IMR-90 (cell line): Measurements from ENCODE around the gene UBE2E2.

Experiments
- CEBPB ChIP-seq: IDR thresholded peaks from 2 replicates; pipeline ENCODE4 v1.6.1; 2012; ENCODE audit warnings: low read depth, low read length, improper control_type of control experiment
- FOS ChIP-seq: fragments of 150-350 bp; IDR thresholded peaks from 2 replicates; pipeline ENCODE4 v1.6.1; 2016; ENCODE audit warnings: low read depth, low read length
- MAZ ChIP-seq: IDR thresholded peaks from 2 replicates; pipeline ENCODE4 v1.6.1; 2012; ENCODE audit warnings: low read depth, mild to moderate bottlenecking, low read length, improper control_type of control experiment, moderate library complexity, borderline replicate concordance
- MXI1 ChIP-seq: IDR thresholded peaks from 2 replicates; pipeline ENCODE4 v1.6.1; 2012; ENCODE audit warnings: low read depth, mild to moderate bottlenecking, low read length, moderate library complexity, borderline replicate concordance
- NFE2L2 ChIP-seq: fragments of 150-350 bp; IDR thresholded peaks from 2 replicates; pipeline ENCODE4 v1.6.1; 2016; ENCODE audit warnings: low read depth, mild to moderate bottlenecking, low read length
- POLR2A ChIP-seq: IDR thresholded peaks from 2 replicates; pipeline ENCODE4 v1.6.1; 2012; ENCODE audit warnings: mild to moderate bottlenecking, low read depth, low read length
- RAD21 ChIP-seq: IDR thresholded peaks from 2 replicates; pipeline ENCODE4 v1.6.1; 2012; ENCODE audit warnings: low read length, improper control_type of control experiment
- RFX5 ChIP-seq: IDR thresholded peaks from 2 replicates; pipeline ENCODE4 v1.8.0; 2012; ENCODE audit warnings: low read depth, mild to moderate bottlenecking, low read length, moderate library complexity
- TF ChIP-seq, protein P1 (sequence below): fragments of 150-350 bp; IDR thresholded peaks from 2 replicates; pipeline ENCODE4 v1.6.1; 2017; ENCODE audit warnings: mild to moderate bottlenecking, antibody characterized with exemption, low read length, low read depth
- TF ChIP-seq, protein P2 (sequence below): conservative IDR thresholded peaks from 2 replicates; pipeline ENCODE4 v1.5.1; 2012; ENCODE audit warnings: mild to moderate bottlenecking, low read depth, low read length, improper control_type of control experiment

DNA sequence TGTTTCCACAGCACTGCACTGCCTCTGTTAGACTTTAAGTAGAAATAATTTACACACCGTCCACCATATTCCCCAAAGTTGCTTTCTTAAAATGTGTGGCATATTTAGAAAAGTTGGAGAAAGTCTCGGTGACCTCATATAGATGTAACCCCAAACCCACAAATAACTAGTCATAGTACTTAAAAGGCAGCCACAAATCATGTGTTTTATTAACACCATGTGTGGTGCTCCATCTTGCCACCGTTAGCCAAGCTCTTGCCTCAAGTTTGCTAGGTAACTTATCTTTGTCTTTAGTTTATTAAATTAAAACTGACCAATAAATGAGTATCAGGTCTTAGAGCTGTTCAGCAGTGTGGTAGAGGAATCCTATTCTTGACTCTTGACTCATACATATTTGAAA is 257.9 kb downstream of the UBE2E2 start:
- TF ChIP-seq, protein P1, sequence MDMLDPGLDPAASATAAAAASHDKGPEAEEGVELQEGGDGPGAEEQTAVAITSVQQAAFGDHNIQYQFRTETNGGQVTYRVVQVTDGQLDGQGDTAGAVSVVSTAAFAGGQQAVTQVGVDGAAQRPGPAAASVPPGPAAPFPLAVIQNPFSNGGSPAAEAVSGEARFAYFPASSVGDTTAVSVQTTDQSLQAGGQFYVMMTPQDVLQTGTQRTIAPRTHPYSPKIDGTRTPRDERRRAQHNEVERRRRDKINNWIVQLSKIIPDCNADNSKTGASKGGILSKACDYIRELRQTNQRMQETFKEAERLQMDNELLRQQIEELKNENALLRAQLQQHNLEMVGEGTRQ = no peak
- TF ChIP-seq, protein P2, sequence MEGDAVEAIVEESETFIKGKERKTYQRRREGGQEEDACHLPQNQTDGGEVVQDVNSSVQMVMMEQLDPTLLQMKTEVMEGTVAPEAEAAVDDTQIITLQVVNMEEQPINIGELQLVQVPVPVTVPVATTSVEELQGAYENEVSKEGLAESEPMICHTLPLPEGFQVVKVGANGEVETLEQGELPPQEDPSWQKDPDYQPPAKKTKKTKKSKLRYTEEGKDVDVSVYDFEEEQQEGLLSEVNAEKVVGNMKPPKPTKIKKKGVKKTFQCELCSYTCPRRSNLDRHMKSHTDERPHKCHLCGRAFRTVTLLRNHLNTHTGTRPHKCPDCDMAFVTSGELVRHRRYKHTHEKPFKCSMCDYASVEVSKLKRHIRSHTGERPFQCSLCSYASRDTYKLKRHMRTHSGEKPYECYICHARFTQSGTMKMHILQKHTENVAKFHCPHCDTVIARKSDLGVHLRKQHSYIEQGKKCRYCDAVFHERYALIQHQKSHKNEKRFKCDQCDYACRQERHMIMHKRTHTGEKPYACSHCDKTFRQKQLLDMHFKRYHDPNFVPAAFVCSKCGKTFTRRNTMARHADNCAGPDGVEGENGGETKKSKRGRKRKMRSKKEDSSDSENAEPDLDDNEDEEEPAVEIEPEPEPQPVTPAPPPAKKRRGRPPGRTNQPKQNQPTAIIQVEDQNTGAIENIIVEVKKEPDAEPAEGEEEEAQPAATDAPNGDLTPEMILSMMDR = no peak
- TF ChIP-seq MAZ (no peak), FOS (no peak), POLR2A (no peak), MXI1 (no peak), NFE2L2 (no peak), RFX5 (no peak), CEBPB (no peak), RAD21 (no peak)
